NB4 (cell line): ENCODE data around the gene CISD2.

ENCODE experiments used
- CTCF ChIP-seq: IDR thresholded peaks from one replicate; pipeline ENCODE4 v1.5.1; 2012; ENCODE audit warnings: low read depth, low read length
- MAX ChIP-seq: IDR thresholded peaks from 2 replicates; pipeline ENCODE4 v1.6.1; 2011; ENCODE audit warnings: low read depth, low read length
- POLR2A ChIP-seq: IDR thresholded peaks from 2 replicates; pipeline ENCODE4 v1.6.1; 2011; ENCODE audit warnings: mild to moderate bottlenecking; ENCODE audit not compliant: insufficient read length; ENCODE audit errors: extremely low read depth

GRCh38 chr4:102829803-102830202 lies 39.0 kb upstream of the CISD2 start:
- no peak for TF ChIP-seq MAX
- no peak for TF ChIP-seq POLR2A
- TF ChIP-seq CTCF = no peak
